ENCODE measurements around the gene CBX7. TPM values are rescaled to one million over a fixed set of nuclear protein-coding genes. Genes with fewer than 3 reads are reported as not detected.

CBX7 gene
- total RNA-seq, 4 donors from 2014 or later = 47.6 to 108 (median 64.8) TPM

DNA sequence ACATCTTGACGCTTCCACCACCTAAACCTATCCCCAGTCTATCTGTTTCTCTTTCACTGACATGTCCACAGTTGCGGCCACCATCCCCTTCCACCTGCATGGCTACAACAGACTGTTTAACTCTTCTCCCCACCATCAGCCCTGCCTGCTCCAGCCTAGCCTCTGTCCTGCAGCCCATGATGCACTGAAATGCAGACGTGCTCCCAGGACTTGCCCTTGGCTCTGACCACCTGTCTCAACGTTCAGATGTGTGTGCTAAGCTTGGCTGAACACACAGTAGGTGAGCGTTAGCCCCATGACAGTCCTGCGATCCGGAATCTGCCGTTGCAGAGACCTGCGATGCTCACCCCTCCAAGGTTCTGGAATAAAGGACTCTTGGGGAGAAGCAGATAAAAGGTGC, 22.7 kb downstream of the CBX7 start:
- TF ChIP-seq, protein P1, sequence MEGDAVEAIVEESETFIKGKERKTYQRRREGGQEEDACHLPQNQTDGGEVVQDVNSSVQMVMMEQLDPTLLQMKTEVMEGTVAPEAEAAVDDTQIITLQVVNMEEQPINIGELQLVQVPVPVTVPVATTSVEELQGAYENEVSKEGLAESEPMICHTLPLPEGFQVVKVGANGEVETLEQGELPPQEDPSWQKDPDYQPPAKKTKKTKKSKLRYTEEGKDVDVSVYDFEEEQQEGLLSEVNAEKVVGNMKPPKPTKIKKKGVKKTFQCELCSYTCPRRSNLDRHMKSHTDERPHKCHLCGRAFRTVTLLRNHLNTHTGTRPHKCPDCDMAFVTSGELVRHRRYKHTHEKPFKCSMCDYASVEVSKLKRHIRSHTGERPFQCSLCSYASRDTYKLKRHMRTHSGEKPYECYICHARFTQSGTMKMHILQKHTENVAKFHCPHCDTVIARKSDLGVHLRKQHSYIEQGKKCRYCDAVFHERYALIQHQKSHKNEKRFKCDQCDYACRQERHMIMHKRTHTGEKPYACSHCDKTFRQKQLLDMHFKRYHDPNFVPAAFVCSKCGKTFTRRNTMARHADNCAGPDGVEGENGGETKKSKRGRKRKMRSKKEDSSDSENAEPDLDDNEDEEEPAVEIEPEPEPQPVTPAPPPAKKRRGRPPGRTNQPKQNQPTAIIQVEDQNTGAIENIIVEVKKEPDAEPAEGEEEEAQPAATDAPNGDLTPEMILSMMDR (IDR thresholded peaks at IDR 0.05) = no peak
- no peak for TF ChIP-seq POLR2A (IDR thresholded peaks at IDR 0.05)
- no peak for DNase-seq (ENCODE audit: low spot score in 2 of 2)
- intact Hi-C loops (cut with DNase I; ENCODE audit: low total_unique reads) = loop anchor here (10.0 kb wide), 1 partner anchor 265 kb away; no protein-coding TSS in a partner anchor
- 89 to 90% methylated on average over 9 of the region's 9 CpGs for WGBS, 2 donors
- no peak overlapping the region for H3K4me3 ChIP-seq (ENCODE audit: low read depth, poor library complexity, severe bottlenecking)

DNA sequence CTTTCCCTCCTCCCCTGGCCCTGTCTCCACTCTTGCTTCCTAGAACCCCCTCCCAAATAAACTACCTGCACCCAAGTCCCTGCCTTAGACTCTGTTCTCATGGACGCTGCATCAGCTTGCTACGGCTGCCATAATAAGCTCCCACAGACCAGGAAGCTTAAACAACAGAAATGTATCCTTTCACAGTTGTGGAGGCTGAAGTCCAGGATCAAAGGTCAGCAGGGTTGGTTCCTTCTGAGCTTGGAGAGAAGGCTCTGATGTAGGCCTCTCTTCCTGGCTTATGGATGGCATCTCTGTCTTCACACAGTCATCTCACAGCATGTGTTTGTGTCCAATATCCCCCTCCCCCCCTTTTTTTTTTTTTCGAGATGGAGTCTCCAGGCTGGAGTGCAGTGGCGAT, 23.4 kb downstream of the CBX7 start:
- H3K4me3 ChIP-seq (ENCODE audit: low read depth, poor library complexity, severe bottlenecking) = no peak overlapping the region
- no peak for DNase-seq (ENCODE audit: low spot score in 2 of 2)
- intact Hi-C loops (cut with DNase I; ENCODE audit: low total_unique reads) = loop anchor here (10.0 kb wide), 1 partner anchor 264 kb away; no protein-coding TSS in a partner anchor
- TF ChIP-seq, protein P1 (IDR thresholded peaks at IDR 0.05) = no peak
- no peak for TF ChIP-seq POLR2A (IDR thresholded peaks at IDR 0.05)
- WGBS, 2 donors = 87 to 89% methylated on average over 4 of the region's 4 CpGs

DNA sequence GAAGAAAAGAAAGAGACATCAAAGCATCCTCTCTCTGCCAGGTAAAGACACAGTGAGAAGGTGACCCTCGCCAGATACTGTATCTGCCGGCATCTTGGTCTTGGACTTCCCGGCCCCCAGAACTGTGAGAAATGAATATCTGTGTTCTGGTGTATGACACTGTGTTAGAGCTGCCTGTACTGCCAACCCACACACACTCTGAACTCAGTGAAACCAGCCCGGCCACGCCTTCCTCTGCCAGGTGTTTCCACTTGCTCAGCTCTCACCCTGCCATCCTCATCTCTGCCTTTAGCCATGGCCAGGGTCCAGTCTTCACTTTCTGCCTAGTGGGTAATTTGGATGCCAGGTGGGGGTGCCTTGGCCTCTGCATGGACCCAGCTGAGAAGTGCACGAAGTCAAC, 24.0 kb downstream of the CBX7 start:
- TF ChIP-seq, protein P1 (IDR thresholded peaks at IDR 0.05) = no peak
- TF ChIP-seq POLR2A (IDR thresholded peaks at IDR 0.05) = no peak
- intact Hi-C loops (cut with DNase I; ENCODE audit: low total_unique reads) = loop anchor here (10.0 kb wide), 1 partner anchor 264 kb away; no protein-coding TSS in a partner anchor
- WGBS, 2 donors = 82 to 88% methylated on average over 6 of the region's 6 CpGs
- no peak for DNase-seq (ENCODE audit: low spot score in 2 of 2)
- H3K4me3 ChIP-seq (ENCODE audit: low read depth, poor library complexity, severe bottlenecking) = no peak overlapping the region

DNA sequence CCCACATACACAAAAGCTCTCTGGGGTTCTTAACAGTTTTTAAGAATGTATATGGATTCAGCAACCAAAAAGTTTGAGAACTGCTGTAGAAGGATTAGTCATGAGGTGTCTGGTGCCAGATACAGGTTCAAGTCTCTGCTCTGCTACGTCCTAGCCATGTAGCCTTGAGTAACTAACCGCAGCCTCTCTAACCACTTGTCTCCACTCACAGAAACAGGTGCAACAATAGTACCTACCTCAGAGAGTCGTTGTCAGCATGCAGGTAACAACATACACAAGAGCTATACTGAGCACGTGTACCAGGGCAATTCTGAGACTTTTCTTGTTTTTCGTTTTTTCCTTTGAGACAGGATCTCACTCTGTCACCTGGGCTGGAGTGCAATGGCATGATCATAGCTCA, 26.9 kb downstream of the CBX7 start:
- no peak overlapping the region for H3K4me3 ChIP-seq (ENCODE audit: low read depth, poor library complexity, severe bottlenecking)
- TF ChIP-seq, protein P1 (IDR thresholded peaks at IDR 0.05) = no peak
- TF ChIP-seq POLR2A (IDR thresholded peaks at IDR 0.05) = no peak
- 87 to 90% methylated on average over 5 of the region's 5 CpGs for WGBS, 2 donors
- intact Hi-C loops (cut with DNase I; ENCODE audit: low total_unique reads) = loop anchor here (10.0 kb wide), 1 partner anchor 261 kb away; no protein-coding TSS in a partner anchor
- no peak for DNase-seq (ENCODE audit: low spot score in 2 of 2)

DNA sequence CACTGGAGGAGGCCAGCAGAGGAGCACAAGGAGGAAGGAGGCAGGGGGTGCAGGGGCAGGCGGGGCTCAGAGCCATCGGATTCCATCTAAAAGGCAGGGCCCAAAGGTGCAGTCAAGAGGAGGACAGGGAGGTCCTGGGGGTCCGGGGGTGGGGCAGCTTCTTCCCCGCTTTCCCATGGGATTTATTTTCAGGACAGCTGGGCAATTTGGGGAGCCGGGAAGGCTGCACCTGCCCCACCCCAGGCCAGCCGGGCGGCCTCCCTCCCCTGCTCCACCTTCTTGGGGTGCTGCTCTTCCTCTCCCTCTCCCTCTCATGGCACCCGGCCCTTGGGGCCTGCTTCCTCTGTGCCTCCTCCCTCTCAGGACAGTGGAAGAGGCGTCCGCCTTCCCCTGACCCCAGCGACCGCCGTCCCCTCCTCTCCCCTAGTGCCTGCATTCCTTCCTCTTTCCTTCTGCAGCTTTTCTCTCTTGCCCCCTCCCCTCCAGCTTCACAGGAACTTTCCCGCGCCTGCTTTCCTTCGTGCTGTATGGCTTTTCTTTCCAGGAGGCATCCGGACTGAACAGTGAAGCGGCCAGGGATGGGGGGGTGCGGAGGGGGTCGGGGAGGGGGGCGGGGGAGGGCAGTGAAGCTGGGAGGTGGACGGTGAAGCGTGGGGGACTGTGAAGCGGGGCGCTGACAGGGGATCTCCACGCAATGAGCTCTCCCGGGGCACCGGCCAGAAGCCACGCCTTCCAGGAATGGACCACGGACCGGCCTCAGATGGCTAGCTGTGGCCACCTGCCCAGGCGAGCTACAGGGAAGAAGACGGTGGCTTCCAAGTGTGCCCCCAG, 28.5 kb downstream of the CBX7 start:
- WGBS, 2 donors = 30 to 32% methylated on average over 27 to 33 of the region's 33 CpGs
- no peak overlapping the region for H3K4me3 ChIP-seq (ENCODE audit: low read depth, poor library complexity, severe bottlenecking)
- DNase-seq (ENCODE audit: low spot score in 2 of 2) = no peak
- intact Hi-C loops (cut with DNase I; ENCODE audit: low total_unique reads) = loop anchor here (10.0 kb wide), 1 partner anchor 259 kb away; no protein-coding TSS in a partner anchor
- no peak for TF ChIP-seq POLR2A (IDR thresholded peaks at IDR 0.05)
- TF ChIP-seq, protein P1 (IDR thresholded peaks at IDR 0.05) = no peak
